HUES6 (cell line): ENCODE measurements around the gene ABI3.
A peak's percentile ranks its signal among the peaks of the same experiment; 100 is the strongest.

Experiments
- H3K27ac ChIP-seq: 2 replicates; pipeline ENCODE4 v1.7.0; 2013; ENCODE audit warnings: low read depth, mild to moderate bottlenecking, low read length, inconsistent platforms
- H3K27me3 ChIP-seq: 2 replicates; pipeline ENCODE4 v1.6.1; 2013; ENCODE audit warnings: low read length; ENCODE audit not compliant: control insufficient read depth, insufficient read depth
- H3K36me3 ChIP-seq: 2 replicates; pipeline ENCODE4 v1.6.1; 2013; ENCODE audit warnings: low read length; ENCODE audit not compliant: control insufficient read depth, insufficient read depth
- H3K4me1 ChIP-seq: 2 replicates; pipeline ENCODE4 v1.6.1; 2013; ENCODE audit warnings: low read length; ENCODE audit not compliant: control insufficient read depth, insufficient read depth
- H3K4me3 ChIP-seq: 2 replicates; pipeline ENCODE4 v1.5.1; 2013; ENCODE audit warnings: low read depth, low read length
- H3K9ac ChIP-seq: one replicate; pipeline ENCODE4 v1.6.1; 2013; ENCODE audit warnings: mild to moderate bottlenecking, low read length
- H3K9me3 ChIP-seq: 2 replicates; pipeline ENCODE4 v1.6.1; 2013; ENCODE audit warnings: low read depth, low read length; ENCODE audit not compliant: control insufficient read depth, insufficient read depth

ABI3 gene

GRCh38 chr17:49226771-49227435 lies 16.4 kb downstream of the ABI3 start:
- H3K36me3 ChIP-seq = no peaks in the 10 kb centered on the region
- peaks cover 93% of the 10 kb centered on the region for H3K27me3 ChIP-seq
- H3K27ac ChIP-seq = no peak overlapping the region
- no peak overlapping the region for H3K9ac ChIP-seq
- H3K4me3 ChIP-seq = no peak overlapping the region
- peaks cover 24% of the 10 kb centered on the region for H3K4me1 ChIP-seq
- H3K9me3 ChIP-seq = no peaks in the 10 kb centered on the region

GRCh38 chr17:49227436-49228261 lies 17.1 kb downstream of the ABI3 start:
- H3K9ac ChIP-seq = no peak overlapping the region
- H3K4me3 ChIP-seq = no peak overlapping the region
- H3K27me3 ChIP-seq = peaks cover 88% of the 10 kb centered on the region
- no peak overlapping the region for H3K27ac ChIP-seq
- peaks cover 24% of the 10 kb centered on the region for H3K4me1 ChIP-seq
- H3K9me3 ChIP-seq = no peaks in the 10 kb centered on the region
- H3K36me3 ChIP-seq = no peaks in the 10 kb centered on the region

GRCh38 chr17:49229076-49229804 lies 18.7 kb downstream of the ABI3 start:
- Histone ChIP-seq H3K4me1 (peaks cover 20% of the 10 kb centered on the region), H3K4me3 (peak overlapping the region; percentile 88), H3K9me3 (no peaks in the 10 kb centered on the region), H3K27me3 (peaks cover 72% of the 10 kb centered on the region), H3K27ac (no peak overlapping the region), H3K36me3 (no peaks in the 10 kb centered on the region), H3K9ac (no peak overlapping the region)

GRCh38 chr17:49229805-49230600 lies 19.5 kb downstream of the ABI3 start:
- no peak overlapping the region for H3K27ac ChIP-seq
- H3K4me3 ChIP-seq = peak overlapping the region; percentile 88
- peaks cover 13% of the 10 kb centered on the region for H3K4me1 ChIP-seq
- peak overlapping the region; percentile 37 for H3K9ac ChIP-seq
- peaks cover 65% of the 10 kb centered on the region for H3K27me3 ChIP-seq
- H3K36me3 ChIP-seq = no peaks in the 10 kb centered on the region
- no peaks in the 10 kb centered on the region for H3K9me3 ChIP-seq

- Histone ChIP-seq H3K4me3 (peak within 1 kb of the TSS; percentile 88), H3K36me3 (no peaks in the 10 kb centered on the region), H3K4me1 (peaks cover 15% of the 10 kb centered on the region), H3K27ac (no peak within 1 kb of the TSS), H3K27me3 (peaks cover 56% of the 10 kb centered on the region), H3K9ac (peak within 1 kb of the TSS; percentile 37), H3K9me3 (no peaks in the 10 kb centered on the region)
Observed at GRCh38 chr17:49230636-49231562, 20.4 kb downstream of the ABI3 start, which contains the start of gene PHOSPHO1. TSS of gene PHOSPHO1 (minus strand) at chr17:49230787. CDS start at chr17:49226691, 4,096 bp downstream.

GRCh38 chr17:49231563-49231894 lies 21.0 kb downstream of the ABI3 start:
- peak overlapping the region; percentile 88 for H3K4me3 ChIP-seq
- peaks cover 49% of the 10 kb centered on the region for H3K27me3 ChIP-seq
- H3K9ac ChIP-seq = no peak overlapping the region
- H3K9me3 ChIP-seq = no peaks in the 10 kb centered on the region
- no peaks in the 10 kb centered on the region for H3K36me3 ChIP-seq
- peaks cover 19% of the 10 kb centered on the region for H3K4me1 ChIP-seq
- H3K27ac ChIP-seq = no peak overlapping the region

GRCh38 chr17:49234509-49235080 lies 24.1 kb downstream of the ABI3 start:
- no peak overlapping the region for H3K27ac ChIP-seq
- H3K4me3 ChIP-seq = no peak overlapping the region
- H3K9ac ChIP-seq = no peak overlapping the region
- H3K27me3 ChIP-seq = peaks cover 23% of the 10 kb centered on the region
- no peaks in the 10 kb centered on the region for H3K36me3 ChIP-seq
- no peaks in the 10 kb centered on the region for H3K9me3 ChIP-seq
- peaks cover 18% of the 10 kb centered on the region for H3K4me1 ChIP-seq

GRCh38 chr17:49235896-49236295 lies 25.4 kb downstream of the ABI3 start:
- Histone ChIP-seq H3K4me3 (no peak overlapping the region), H3K9me3 (no peaks in the 10 kb centered on the region), H3K36me3 (no peaks in the 10 kb centered on the region), H3K4me1 (peaks cover 16% of the 10 kb centered on the region), H3K27ac (no peak overlapping the region), H3K27me3 (peaks cover 11% of the 10 kb centered on the region), H3K9ac (no peak overlapping the region)

GRCh38 chr17:49239963-49240362 lies 29.5 kb downstream of the ABI3 start:
- Histone ChIP-seq H3K27ac (no peak overlapping the region), H3K4me1 (peaks cover 12% of the 10 kb centered on the region), H3K9ac (no peak overlapping the region), H3K9me3 (no peaks in the 10 kb centered on the region), H3K4me3 (no peak overlapping the region), H3K36me3 (no peaks in the 10 kb centered on the region), H3K27me3 (no peaks in the 10 kb centered on the region)
